ENCODE data around the gene MEF2A.

Gene MEF2A

GRCh38 chr15:99605490-99605931 is 39.7 kb downstream of the MEF2A start:
- no peak for DNase-seq (ENCODE audit: low read depth in 2 of 2, low spot score in 1 of 2)

GRCh38 chr15:99605990-99606389 is 40.2 kb downstream of the MEF2A start:
- no peak for DNase-seq (ENCODE audit: low read depth in 2 of 2, low spot score in 1 of 2)

DNA sequence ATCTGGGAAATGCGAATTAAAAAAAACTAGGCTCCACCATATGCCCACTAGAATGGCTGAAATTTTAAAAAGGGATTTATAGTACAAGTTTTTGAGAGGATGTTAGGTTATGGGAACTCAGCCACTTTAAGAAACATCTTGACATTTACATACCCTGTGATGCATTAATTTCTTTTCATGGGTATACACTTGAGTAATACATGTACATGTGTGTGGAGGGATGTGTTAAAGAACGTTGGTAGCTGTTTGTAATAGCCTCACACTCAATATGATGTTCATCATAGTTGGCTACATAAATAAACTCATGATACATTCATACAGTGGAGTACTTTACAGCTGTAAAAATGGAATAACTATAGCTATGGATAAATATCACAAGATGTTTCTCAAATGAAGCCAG is 40.9 kb downstream of the MEF2A start:
- no peak for DNase-seq (ENCODE audit: low read depth in 2 of 2, low spot score in 1 of 2)

- no peak for DNase-seq (ENCODE audit: low read depth in 2 of 2, low spot score in 1 of 2)
Measured at GRCh38 chr15:99613481-99613880, 47.7 kb downstream of the MEF2A start.

GRCh38 chr15:99613887-99614647 is 48.3 kb downstream of the MEF2A start:
- no peak for DNase-seq (ENCODE audit: low read depth in 2 of 2, low spot score in 1 of 2)

DNA sequence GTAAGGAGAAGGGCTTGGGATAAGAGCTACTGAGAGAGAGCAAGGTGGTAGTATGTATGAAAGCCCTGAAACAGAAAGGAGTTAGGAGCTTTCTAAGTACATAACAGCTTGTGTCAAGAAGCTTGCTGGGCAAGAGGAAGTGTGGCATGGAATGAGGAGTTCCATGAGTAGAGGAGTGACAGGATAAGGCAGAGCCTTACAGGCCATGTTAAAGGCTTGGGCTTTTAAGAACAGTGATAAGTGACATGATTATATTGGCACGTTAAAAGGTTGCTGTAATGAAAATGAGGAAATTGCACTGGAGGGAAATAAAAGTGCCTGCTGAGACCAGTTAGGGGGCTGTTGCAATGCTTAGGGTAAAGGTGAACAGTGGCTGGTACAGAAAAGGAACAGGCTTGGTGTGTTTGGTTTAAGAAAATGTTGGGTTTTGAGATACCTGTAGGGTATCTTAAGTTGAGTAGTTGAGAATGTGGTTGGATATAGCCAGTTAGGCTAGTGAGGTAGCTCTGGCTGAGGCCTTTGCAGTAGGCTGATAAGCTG is 49.0 kb downstream of the MEF2A start:
- no peak for DNase-seq (ENCODE audit: low read depth in 2 of 2, low spot score in 1 of 2)

GRCh38 chr15:99615460-99615859 is 49.7 kb downstream of the MEF2A start:
- no peak for DNase-seq (ENCODE audit: low read depth in 2 of 2, low spot score in 1 of 2)

GRCh38 chr15:99616129-99616528 is 50.3 kb downstream of the MEF2A start:
- DNase-seq (ENCODE audit: low read depth in 2 of 2, low spot score in 1 of 2), result no peak

GRCh38 chr15:99616773-99617342 is 51.1 kb downstream of the MEF2A start:
- no peak for DNase-seq (ENCODE audit: low read depth in 2 of 2, low spot score in 1 of 2)

- DNase-seq (ENCODE audit: low read depth in 2 of 2, low spot score in 1 of 2), result no peak
Measured at GRCh38 chr15:99618941-99619411, 53.2 kb downstream of the MEF2A start.

- no peak for DNase-seq (ENCODE audit: low read depth in 2 of 2, low spot score in 1 of 2)
Measured at GRCh38 chr15:99619712-99620111, 53.9 kb downstream of the MEF2A start.

- no peak for DNase-seq (ENCODE audit: low read depth in 2 of 2, low spot score in 1 of 2)
Measured at GRCh38 chr15:99620178-99620577, 54.4 kb downstream of the MEF2A start.

- no peak for DNase-seq (ENCODE audit: low read depth in 2 of 2, low spot score in 1 of 2)
Measured at GRCh38 chr15:99621767-99622166, 56.0 kb downstream of the MEF2A start.

GRCh38 chr15:99628374-99629001 is 62.7 kb downstream of the MEF2A start:
- no peak for DNase-seq (ENCODE audit: low read depth in 2 of 2, low spot score in 1 of 2)

DNA sequence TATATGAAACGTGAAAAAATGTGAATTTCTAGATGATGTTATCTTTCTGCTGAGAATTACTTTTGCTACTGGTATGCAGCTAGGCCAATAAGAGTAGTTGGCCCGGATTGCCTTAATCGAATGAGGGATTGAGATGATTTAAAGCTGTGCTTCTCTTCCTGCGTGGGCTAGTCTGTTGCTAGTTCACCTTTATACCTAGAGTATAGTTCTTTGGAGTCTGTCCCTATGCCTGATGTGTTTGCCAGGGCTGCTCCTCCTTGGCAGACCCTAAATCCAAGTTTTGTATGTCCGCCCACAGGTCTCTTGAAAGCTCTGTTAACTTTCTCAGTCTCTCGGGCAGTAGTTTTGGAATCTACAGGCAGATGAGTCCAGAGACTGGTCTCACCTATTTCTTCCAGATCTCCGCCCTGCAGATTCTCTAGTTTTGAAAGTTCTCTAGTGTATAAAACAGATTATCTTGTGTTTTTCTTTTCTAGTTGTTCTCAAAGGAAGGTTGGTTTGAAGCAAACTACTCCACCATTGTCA is 64.9 kb downstream of the MEF2A start:
- DNase-seq (ENCODE audit: low read depth in 2 of 2, low spot score in 1 of 2), result no peak

DNA sequence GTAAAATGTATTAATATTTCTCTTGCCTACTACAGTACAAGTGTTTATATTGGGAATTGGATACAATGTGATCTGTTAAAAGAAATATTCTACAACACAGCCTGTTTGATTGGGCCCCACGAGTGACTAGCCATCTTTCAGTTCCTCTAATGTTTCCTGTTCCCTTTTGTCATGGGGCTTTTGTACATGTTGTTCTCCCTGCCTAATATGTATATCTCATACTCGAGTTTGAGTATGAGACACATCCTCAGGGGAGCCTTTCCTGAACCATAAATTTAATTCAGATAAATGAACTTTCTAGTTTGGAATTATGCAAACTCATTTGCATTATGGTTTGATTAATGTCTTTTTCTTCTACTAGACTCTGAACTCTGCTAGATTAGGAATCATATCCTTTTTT is 65.5 kb downstream of the MEF2A start:
- DNase-seq (ENCODE audit: low read depth in 2 of 2, low spot score in 1 of 2), result no peak

DNA sequence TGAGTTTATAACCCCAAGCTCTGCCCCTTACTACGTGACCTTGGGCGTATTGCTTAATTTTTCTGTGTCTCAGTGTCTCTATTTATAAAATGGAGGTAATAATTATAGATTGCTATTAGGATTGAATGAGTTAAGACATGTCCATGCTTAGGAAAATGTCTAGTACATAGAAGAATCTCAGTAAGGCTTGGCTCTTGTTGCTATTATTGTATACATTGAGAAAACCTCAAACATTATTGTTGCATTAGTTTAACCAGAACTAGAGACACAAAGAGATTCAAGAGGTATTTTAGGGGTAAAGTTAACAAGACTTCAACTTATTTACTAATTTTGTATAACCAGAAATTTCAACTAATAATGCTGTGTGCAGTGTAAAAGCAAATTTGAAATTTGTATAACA is 66.7 kb downstream of the MEF2A start:
- no peak for DNase-seq (ENCODE audit: low read depth in 2 of 2, low spot score in 1 of 2)

GRCh38 chr15:99633655-99634054 is 67.9 kb downstream of the MEF2A start:
- no peak for DNase-seq (ENCODE audit: low read depth in 2 of 2, low spot score in 1 of 2)

DNA sequence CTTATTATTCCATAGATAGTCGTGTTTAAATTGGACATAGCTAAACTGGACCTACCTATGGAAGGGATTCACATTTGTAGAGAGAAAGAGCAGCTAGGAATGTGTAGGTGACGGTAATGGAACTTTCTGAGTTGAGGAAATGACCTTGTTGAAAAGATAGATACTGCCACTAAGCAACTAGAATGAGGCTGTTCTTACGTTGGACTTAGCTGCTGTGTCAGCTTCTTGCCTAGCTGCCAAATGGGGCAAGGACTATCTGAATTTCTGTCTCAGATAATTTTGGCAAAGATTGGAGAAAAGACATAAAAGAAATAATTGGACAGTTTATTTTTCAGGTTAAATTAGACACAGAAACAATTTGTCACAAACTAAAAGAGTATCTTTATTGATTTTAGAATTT is 68.8 kb downstream of the MEF2A start:
- DNase-seq (ENCODE audit: low read depth in 2 of 2, low spot score in 1 of 2), result no peak

DNA sequence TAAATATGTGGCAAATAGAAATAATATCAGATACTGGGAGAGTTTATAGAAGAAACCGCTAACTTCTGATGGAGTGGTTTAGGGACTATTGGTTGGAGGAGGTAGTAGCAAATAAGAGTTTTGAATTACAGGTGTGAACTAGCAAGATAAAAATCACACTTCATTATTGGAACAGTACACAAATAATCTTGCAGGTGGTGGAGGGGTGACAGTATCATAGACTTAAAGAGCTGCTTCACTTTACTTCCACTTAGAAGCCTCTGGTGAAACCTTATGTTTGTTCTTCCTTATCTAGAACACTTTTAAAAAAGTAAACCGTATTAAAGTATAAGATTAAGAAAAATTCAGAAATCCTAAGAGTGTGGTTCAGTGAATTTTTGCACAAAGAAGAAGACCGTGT is 69.4 kb downstream of the MEF2A start:
- no peak for DNase-seq (ENCODE audit: low read depth in 2 of 2, low spot score in 1 of 2)

DNA sequence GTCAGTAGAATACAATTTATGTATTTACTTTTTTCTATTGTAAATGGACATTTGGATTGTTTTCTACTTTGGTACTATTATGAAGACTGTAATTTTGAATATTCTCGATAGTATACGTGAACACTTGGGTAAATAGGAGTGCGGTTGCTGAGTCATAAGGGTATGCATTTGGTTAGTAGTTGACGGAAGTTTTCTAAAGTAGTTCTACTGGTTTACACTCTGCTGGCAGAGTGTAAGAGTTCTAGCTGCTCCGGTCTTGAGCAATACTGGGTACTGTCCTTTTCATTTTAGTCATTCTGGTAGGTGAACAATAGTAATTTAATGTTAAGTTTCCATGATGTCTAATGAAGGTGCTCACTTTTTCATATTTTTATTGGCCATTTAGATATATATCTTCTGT is 70.0 kb downstream of the MEF2A start:
- DNase-seq (ENCODE audit: low read depth in 2 of 2, low spot score in 1 of 2), result no peak

All from stimulated activated CD8-positive, alpha-beta memory T cell treated with anti-CD3 and anti-CD28 coated beads, Interleukin-4, amount 100 ng/mL, for 1 hour (primary cell).